Astrocyte (in vitro differentiated cells and primary cell): ENCODE data around the gene SNX3.

Experiments
- CTCF ChIP-seq: IDR thresholded peaks from 2 replicates; pipeline ENCODE4 v1.5.1; 2011; ENCODE audit warnings: low read depth, mild to moderate bottlenecking, inconsistent platforms, low read length, moderate library complexity; ENCODE audit not compliant: insufficient read depth
- EZH2 ChIP-seq: IDR thresholded peaks from 2 replicates; pipeline ENCODE4 v1.6.1; 2012; ENCODE audit warnings: mild to moderate bottlenecking, low read length, inconsistent platforms; ENCODE audit not compliant: insufficient read depth

- no peak for TF ChIP-seq CTCF
- no peak for TF ChIP-seq EZH2
Measured at GRCh38 chr6:108236791-108237190, 24.0 kb downstream of the SNX3 start.
